ENCODE results near the gene LIX1L. TPM values are rescaled to one million over a fixed set of nuclear protein-coding genes. Genes with fewer than 3 reads are reported as not detected.

The LIX1L gene
- total RNA-seq, 1 donor from 2014 or later = 16.2 TPM

DNA sequence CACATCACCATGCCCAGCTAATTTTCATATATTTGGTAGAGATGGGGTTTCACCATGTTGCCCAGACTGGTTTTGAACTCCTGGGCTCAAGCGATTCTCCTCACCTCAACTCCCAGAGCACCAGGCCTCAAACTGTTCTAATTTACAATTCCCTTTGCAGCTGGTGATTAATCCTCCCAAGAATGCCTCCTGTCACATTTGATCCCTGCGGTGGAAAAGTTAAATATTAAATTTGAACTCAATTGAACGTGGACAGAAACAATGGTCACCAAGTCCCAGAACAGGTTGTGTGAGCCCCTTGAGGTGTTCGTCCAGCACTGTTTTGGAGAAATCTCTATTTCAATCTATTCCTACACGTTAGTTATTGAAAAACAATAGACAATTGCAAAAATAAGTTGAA is 70.2 kb downstream of the LIX1L start:
- no peak overlapping the region for H3K27ac ChIP-seq (ENCODE audit: low read depth, low read length)
- H3K4me1 ChIP-seq (ENCODE audit: control insufficient read depth in 3 of 3, insufficient read depth in 3 of 3, low read length in 3 of 3) = peaks cover 21 to 30% (median 22%) of the 10 kb centered on the region in 3 donors
- H3K4me3 ChIP-seq (ENCODE audit: low read length in 3 of 3) = no peak overlapping the region
- no peak overlapping the region for H3K9ac ChIP-seq (ENCODE audit: low read depth in 1 of 3, low read length in 3 of 3)
- no peaks in the 10 kb centered on the region for H3K9me3 ChIP-seq (ENCODE audit: control insufficient read depth in 3 of 3, low read length in 3 of 3)
- peaks cover 0 to 3% (median 0%) of the 10 kb centered on the region in 3 donors for H3K27me3 ChIP-seq (ENCODE audit: control insufficient read depth in 3 of 3, insufficient read depth in 3 of 3, low read length in 3 of 3)
- H3K36me3 ChIP-seq (ENCODE audit: control insufficient read depth in 3 of 3, insufficient read depth in 3 of 3, low read length in 3 of 3) = no peaks in the 10 kb centered on the region

DNA sequence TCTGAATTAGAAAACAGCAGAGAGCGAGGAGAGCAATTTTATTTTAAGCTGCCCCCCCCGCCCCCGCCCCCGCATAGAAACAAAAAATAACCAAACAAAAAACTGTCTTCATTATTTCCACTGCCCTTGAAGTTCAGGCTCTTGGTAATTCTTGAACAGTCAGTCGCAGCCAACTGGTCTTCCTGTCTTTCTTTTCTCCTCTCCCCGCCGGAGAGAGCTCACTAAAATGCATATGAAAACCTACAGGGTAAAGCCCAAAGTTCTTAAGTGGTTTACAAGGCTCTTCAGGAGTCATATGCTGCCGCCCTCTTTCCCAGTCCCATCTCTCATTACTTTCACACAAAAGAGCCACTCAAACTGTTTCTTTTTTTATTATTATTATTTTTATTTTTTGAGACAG is 71.0 kb downstream of the LIX1L start:
- H3K27ac ChIP-seq (ENCODE audit: low read depth, low read length) = no peak overlapping the region
- H3K27me3 ChIP-seq (ENCODE audit: control insufficient read depth in 3 of 3, insufficient read depth in 3 of 3, low read length in 3 of 3) = peaks cover 0 to 3% (median 0%) of the 10 kb centered on the region in 3 donors
- no peak overlapping the region for H3K4me3 ChIP-seq (ENCODE audit: low read length in 3 of 3)
- peaks cover 13 to 23% (median 17%) of the 10 kb centered on the region in 3 donors for H3K4me1 ChIP-seq (ENCODE audit: control insufficient read depth in 3 of 3, insufficient read depth in 3 of 3, low read length in 3 of 3)
- no peaks in the 10 kb centered on the region for H3K36me3 ChIP-seq (ENCODE audit: control insufficient read depth in 3 of 3, insufficient read depth in 3 of 3, low read length in 3 of 3)
- H3K9ac ChIP-seq (ENCODE audit: low read depth in 1 of 3, low read length in 3 of 3) = no peak overlapping the region
- H3K9me3 ChIP-seq (ENCODE audit: control insufficient read depth in 3 of 3, low read length in 3 of 3) = no peaks in the 10 kb centered on the region

DNA sequence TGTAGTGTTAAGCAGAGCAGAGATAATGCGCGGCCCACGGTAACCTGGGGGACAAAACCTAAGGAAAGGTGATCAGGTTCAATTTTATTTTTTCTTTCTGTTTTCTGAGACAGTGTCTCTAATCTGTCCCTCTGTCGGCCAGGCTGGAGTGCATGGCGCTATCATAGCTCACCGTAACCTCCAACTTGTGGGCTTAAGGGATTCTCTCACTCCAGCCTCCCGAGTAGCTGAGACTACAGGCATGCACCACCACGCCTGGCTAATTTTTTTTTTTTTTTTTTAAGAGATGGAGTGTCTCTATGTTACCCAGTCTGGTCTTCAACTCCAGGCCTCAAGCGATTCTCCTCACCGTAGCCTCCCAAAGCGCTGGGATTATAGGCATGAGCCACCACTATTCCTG is 71.4 kb downstream of the LIX1L start:
- H3K9me3 ChIP-seq (ENCODE audit: control insufficient read depth in 3 of 3, low read length in 3 of 3) = no peaks in the 10 kb centered on the region
- peak overlapping the region; percentile 77 to 85 (median 85) for H3K4me3 ChIP-seq (ENCODE audit: low read length in 3 of 3)
- peak overlapping the region in 2 of 3 donors; percentile 3 to 50 for H3K9ac ChIP-seq (ENCODE audit: low read depth in 1 of 3, low read length in 3 of 3)
- H3K27ac ChIP-seq (ENCODE audit: low read depth, low read length) = no peak overlapping the region
- no peaks in the 10 kb centered on the region for H3K36me3 ChIP-seq (ENCODE audit: control insufficient read depth in 3 of 3, insufficient read depth in 3 of 3, low read length in 3 of 3)
- peaks cover 8 to 19% (median 13%) of the 10 kb centered on the region in 3 donors for H3K4me1 ChIP-seq (ENCODE audit: control insufficient read depth in 3 of 3, insufficient read depth in 3 of 3, low read length in 3 of 3)
- peaks cover 0 to 3% (median 0%) of the 10 kb centered on the region in 3 donors for H3K27me3 ChIP-seq (ENCODE audit: control insufficient read depth in 3 of 3, insufficient read depth in 3 of 3, low read length in 3 of 3)

DNA sequence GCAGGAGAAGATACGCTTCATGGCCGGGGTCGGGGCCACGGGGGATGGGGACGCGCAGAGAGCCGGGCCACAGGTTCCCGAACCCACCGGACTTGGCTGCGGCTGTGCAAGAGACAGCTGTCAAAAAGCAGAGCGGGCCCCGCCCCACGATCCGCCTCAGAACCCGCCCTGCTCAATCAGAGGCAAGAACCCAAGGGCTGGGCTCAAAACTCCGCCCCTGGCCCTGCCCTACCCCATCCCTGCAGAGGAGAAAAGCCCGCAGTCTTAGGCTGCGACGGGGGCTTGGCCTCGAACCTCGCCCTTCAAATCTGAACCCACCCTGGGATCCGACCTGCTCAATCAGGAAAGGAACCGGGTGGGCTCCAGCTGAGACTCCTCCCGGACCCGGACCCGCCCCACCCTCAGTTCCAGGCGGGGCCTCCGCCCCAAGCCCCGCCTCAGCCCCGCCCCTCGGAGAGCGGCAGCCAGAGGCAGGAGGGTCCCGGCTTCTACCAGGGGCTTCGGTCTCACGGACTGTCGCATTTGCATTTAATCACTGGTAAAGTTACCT is 72.0 kb downstream of the LIX1L start, which contains the start of gene ANKRD35:
TSS of gene ANKRD35 (minus strand) at position 129 of the 550 bp plus-strand sequence. CDS start at position 21, 108 bp downstream.
- Histone ChIP-seq H3K4me1 (ENCODE audit: control insufficient read depth in 3 of 3, insufficient read depth in 3 of 3, low read length in 3 of 3) (peaks cover 3 to 13% (median 11%) of the 10 kb centered on the region in 3 donors), H3K36me3 (ENCODE audit: control insufficient read depth in 3 of 3, insufficient read depth in 3 of 3, low read length in 3 of 3) (no peaks in the 10 kb centered on the region), H3K9ac (ENCODE audit: low read depth in 1 of 3, low read length in 3 of 3) (peak within 1 kb of the TSS in 2 of 3 donors; percentile 3 to 50), H3K27ac (ENCODE audit: low read depth, low read length) (no peak within 1 kb of the TSS), H3K4me3 (ENCODE audit: low read length in 3 of 3) (peak within 1 kb of the TSS; percentile 77 to 85 (median 85)), H3K27me3 (ENCODE audit: control insufficient read depth in 3 of 3, insufficient read depth in 3 of 3, low read length in 3 of 3) (peaks cover 0 to 3% (median 0%) of the 10 kb centered on the region in 3 donors), H3K9me3 (ENCODE audit: control insufficient read depth in 3 of 3, low read length in 3 of 3) (no peaks in the 10 kb centered on the region)

DNA sequence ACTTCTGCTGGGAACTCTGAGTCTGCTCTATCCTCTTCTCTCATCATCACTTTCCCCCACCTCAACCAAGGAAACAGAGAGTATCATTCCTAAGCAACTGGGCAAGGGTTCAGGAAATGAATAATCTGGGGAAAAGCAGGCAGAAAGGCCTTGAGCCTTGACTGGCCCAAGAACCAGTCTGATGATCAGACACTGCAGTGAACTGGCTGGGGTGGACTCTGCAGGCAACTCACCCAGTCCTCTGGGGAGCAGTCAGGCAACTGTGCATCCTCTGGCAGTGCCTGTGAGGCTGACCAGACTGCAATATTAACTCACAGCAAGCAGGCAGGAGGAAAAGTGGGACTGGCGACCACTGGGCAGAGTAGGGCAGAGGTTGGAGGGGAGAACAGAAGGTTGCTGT is 73.1 kb downstream of the LIX1L start:
- Histone ChIP-seq H3K27ac (ENCODE audit: low read depth, low read length) (no peak overlapping the region), H3K4me3 (ENCODE audit: low read length in 3 of 3) (no peak overlapping the region), H3K9me3 (ENCODE audit: control insufficient read depth in 3 of 3, low read length in 3 of 3) (no peaks in the 10 kb centered on the region), H3K36me3 (ENCODE audit: control insufficient read depth in 3 of 3, insufficient read depth in 3 of 3, low read length in 3 of 3) (no peaks in the 10 kb centered on the region), H3K4me1 (ENCODE audit: control insufficient read depth in 3 of 3, insufficient read depth in 3 of 3, low read length in 3 of 3) (peaks cover 3 to 8% (median 8%) of the 10 kb centered on the region in 3 donors), H3K9ac (ENCODE audit: low read depth in 1 of 3, low read length in 3 of 3) (no peak overlapping the region), H3K27me3 (ENCODE audit: control insufficient read depth in 3 of 3, insufficient read depth in 3 of 3, low read length in 3 of 3) (peaks cover 0 to 3% (median 0%) of the 10 kb centered on the region in 3 donors)

Other genes starting within 250 kb of the LIX1L start
- gene CD160, start 238.5 kb downstream of the LIX1L start, total RNA-seq = under 0.01 TPM
- gene RNF115, start 133.9 kb downstream of the LIX1L start, total RNA-seq = 13.6 TPM
- gene POLR3C, start 133.8 kb downstream of the LIX1L start, total RNA-seq = 22.4 TPM
- gene NUDT17, start 112.4 kb downstream of the LIX1L start, total RNA-seq = 8.9 TPM
- gene PIAS3, start 98.9 kb downstream of the LIX1L start, total RNA-seq = 5.7 TPM
- gene ANKRD35, start 72.2 kb downstream of the LIX1L start, total RNA-seq = 1.6 TPM
- 3.1 TPM for gene ITGA10, start 48.0 kb downstream of the LIX1L start, total RNA-seq
- gene PEX11B, start 39.3 kb downstream of the LIX1L start, total RNA-seq = 26.6 TPM
- gene RBM8A, start 30.5 kb downstream of the LIX1L start, total RNA-seq = 36.5 TPM
- gene ANKRD34A, start 6.6 kb upstream of the LIX1L start, total RNA-seq = under 0.01 TPM
- 17.7 TPM for gene POLR3GL, start 6.7 kb upstream of the LIX1L start, total RNA-seq
- gene TXNIP, start 38.6 kb upstream of the LIX1L start, total RNA-seq = 536 TPM
- gene HJV, start 63.7 kb upstream of the LIX1L start, total RNA-seq = 439 TPM
- gene NBPF10, start 186.8 kb upstream of the LIX1L start, total RNA-seq = 1.6 TPM

Data from skeletal muscle tissue (tissue), 4 donors.